Activated gamma-delta T cell treated with Interleukin-2 at 50 U/mL for 16 hours (primary cell): ENCODE data around the gene TMCO2.

Experiments used
- DNase-seq: peaks from one replicate; pipeline ENCODE4 v3.0.0-alpha.2; 2020

Gene TMCO2

GRCh38 chr1:40258445-40258769 lies 10.7 kb downstream of the TMCO2 start:
- no peak for DNase-seq

DNA sequence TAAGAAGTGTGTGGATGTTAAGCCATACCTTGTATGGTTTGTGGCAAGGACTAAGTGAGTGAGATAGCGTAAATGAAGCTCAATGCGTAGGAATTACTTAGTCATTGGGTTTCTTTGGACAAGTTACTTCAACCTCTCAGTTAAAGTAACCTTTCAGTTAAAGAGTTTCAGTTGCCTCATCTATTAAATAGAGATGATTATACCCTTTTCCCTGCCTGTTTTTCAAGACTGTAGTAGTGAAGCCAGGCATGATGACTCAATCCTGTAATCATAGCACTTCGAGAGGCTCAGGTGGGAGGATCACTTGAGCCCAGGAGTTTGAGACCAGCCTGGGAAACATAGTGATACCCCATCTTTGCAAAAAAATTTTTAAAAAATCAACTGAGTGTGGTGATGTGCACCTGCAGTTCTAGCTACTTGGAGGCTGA lies 16.6 kb downstream of the TMCO2 start:
- no peak for DNase-seq

DNA sequence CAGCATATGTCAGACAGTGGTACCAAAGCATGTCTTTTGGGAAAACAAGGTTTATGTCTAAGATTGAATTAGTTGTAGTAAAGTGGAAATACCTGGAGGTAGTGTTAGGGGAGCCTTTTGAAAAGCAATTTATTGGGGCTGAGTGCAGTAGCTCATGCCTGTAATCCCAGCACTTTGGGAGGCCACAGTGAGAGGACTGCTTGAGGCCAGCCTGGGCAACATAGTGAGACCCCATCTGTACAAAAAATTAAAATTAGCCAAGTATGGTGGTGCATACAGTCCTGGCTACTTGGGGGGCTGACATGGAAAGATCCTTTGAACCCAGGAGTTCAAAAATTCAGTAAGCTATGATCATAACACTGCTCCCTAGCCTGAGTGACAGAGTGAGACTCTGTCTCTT lies 17.6 kb downstream of the TMCO2 start:
- no peak for DNase-seq

GRCh38 chr1:40265919-40266318 lies 18.2 kb downstream of the TMCO2 start:
- no peak for DNase-seq

DNA sequence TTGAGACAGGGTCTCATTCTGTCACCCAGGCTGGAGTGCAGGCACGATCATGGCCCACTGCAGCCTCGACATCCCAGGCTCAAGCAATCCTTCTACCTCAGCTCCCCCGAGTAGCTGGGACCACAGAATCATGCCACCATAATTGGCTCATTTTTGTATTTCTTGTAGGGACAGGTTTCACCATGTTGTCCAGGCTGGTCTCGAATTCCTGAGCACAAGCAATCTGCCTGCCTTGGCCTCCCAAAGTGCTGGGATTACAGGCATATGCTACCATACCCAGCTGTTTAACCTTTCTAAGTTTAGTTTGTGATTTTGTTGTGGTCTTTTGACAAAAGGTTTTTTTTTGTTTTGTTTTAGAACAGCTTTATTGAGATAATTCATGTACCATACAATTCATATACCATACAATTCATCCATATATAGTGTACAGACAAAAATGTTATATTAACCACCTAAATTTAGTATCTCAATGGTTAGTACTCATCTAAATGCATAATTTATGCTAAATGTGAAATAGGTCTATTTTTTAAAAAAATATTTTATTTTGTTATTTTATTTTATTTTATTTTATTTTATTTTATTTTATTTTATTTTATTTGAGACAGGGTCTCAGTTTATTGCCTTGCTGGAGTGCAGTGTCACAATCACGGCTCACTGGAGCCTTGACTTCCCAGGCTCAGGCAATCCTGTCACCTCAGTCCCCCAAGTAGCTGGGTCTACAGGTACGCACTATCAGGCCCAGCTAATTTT lies 19.2 kb downstream of the TMCO2 start:
- no peak for DNase-seq

GRCh38 chr1:40267767-40268187 lies 20.0 kb downstream of the TMCO2 start:
- no peak for DNase-seq

- no peak for DNase-seq
These were observed 20.5 kb downstream of the TMCO2 start for GRCh38 chr1:40268211-40268610.

DNA sequence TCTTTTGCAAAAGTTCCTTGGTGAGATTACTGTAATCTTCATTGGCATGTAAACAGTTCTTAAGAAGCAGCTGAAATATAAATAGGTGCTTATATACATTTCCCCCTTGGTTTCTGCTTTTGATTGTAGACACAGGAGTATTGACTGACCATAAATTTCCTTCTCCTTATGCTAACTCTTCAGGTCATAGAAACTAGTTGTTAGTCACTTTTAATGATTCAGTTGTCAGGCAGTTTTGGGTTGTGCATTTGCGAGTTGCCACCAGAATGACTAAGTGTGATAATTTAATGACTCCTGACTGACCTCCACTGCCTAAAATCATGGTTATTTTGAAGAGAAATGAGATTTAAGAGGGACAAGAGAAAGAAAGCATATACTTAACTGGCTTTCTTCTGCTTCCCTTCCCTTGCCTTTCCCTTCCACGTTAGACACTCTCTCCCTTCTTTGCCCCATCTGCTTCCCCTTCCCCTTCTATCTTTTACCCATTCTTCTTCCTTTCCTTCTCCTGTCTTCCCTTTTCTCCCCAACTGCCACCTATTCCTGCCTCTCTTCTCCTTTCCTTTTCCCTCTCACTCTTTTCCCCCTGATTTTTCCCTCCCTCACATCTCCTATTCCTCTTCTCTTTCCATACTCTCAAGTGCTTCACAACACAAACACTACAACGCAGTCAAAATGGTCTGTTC lies 22.6 kb downstream of the TMCO2 start:
- no peak for DNase-seq

DNA sequence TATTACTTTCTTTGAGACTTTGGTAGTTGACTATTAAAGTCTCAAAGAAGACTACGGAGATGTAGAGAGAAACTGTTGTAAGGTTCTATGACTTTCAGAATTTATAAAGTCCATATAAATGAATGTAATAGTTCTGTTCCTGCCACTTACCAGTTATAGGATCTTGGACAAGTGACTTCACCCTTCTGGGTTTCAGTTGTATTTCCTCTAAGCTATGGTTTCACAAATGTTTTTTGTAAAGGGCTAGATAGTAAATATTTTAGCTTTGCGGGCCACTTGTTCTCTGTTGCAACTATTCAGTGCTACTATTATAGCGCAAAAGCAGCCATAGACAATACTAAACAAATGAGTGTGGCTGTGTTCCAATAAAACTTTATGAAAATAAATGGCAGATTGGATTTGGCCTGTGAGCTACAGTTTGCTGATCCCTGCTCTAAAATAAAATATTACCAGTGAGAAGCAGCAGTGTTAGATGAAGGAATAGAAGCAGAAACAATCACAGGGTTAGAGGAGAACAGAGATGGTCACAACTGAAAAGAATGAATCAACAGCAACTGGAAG lies 25.0 kb downstream of the TMCO2 start:
- DNase-seq, result no peak

DNA sequence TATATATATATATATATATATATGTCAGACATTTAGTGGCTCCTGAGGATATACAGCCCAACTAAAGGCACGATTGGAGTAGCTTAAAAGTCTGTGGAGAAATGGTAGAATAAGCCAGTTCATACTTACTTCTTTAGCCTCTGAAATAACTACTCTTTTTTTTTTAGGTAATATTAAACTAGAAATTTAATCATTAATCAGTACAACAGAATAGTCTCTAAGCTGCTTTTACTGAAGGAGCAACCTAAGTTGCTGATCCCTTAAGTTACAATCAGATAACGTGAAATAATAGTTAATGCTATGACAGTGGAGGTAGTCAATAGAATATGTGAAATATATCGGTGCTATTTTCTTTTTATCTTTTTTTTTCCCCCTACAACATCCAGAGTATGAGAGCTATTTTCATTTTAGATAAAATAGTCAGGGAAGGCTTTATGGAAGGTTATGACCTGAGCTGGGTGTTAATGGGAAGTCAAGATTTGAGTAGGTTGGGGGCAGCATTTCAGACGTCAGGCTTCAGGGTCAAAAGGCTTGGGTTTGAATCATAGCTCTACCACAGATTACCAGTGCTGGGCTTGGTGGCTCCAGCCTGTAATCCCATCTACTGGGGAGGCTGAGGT lies 25.9 kb downstream of the TMCO2 start:
- DNase-seq, result no peak

- no peak for DNase-seq
These were observed 26.6 kb downstream of the TMCO2 start for GRCh38 chr1:40274331-40274730.

DNA sequence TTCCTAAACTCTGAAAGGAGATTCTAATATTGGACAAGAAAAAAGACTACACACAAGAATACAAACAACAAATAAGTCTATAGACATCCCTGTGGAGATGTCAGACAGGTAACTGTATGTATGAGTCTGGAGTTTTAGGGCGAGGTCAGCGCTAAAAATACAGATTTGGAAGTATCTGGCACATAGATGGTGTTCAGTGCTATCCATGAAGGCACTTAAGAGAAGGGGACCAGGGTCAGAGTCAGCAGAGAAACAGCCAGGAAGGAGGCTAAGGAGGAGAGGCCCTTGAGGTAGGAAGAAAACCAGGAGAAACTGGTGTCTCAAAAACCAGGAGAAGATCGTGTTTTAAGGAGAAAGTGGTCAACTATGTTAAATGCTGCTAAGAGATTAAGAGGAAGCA lies 28.4 kb downstream of the TMCO2 start:
- DNase-seq, result no peak

- no peak for DNase-seq
These were observed 34.1 kb downstream of the TMCO2 start for GRCh38 chr1:40281853-40282252.

DNA sequence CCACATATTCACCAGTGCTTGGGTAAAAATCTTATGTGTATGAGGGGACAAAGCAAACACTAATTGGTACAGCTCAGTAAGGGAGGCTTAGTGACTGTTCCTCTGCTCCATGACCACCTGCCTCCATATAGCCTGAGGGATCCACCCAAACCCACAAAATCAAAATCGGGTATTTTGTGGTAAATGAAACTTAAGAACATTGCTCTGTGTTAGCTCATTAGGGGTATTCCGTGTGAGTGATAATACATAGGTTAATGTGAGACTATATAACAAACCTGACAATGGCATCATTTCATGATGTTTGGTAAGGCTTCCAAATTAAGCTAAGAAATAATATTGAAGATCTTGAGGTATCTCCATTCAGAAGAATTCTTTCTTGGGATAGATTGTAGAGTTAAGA lies 43.6 kb downstream of the TMCO2 start:
- DNase-seq, result no peak

DNA sequence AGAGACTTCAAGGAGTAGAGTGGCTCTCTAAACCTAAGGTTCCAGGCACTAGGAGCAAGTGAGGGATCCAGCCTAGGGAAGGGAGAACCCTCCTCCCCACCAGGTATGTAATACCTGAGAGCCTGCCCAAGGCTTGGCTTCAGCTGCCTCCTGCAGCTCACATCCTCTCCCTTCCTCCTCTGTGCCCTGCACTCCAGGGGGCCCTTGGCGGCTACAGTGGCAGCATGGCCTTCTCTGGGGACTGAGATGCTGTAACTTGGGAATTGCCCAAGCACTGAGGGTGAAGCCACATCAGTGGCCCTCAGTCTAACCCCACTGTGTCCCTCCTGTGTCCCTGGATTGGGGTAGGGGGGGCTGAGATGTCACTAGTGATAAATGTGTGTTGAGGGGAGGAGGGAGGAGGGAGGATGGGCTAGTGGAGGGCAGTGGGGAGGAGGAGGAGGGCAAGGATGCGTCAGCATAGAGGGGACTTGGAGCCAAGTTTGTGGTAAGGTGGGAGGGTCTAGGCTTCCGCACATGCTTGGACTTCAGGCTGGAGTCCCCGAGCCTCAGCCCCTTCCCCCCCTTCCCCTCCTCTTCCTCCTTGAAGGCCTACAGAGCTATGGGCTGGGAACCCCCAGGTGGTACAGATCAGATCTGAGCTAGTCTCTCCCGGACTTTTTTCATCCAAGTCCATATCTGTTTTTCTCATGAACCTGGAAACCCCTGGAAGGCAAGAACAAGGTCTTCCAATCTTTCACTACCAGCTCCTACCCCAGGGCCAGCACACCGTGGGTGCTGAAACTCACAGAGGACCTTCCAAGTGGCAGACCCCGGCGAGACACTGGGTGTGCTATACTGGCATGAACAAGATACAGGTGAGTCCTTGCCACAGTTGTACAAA lies 51.9 kb downstream of the TMCO2 start:
- DNase-seq, result no peak

- DNase-seq, result no peak
These were observed 52.5 kb downstream of the TMCO2 start for GRCh38 chr1:40300249-40300567.

DNA sequence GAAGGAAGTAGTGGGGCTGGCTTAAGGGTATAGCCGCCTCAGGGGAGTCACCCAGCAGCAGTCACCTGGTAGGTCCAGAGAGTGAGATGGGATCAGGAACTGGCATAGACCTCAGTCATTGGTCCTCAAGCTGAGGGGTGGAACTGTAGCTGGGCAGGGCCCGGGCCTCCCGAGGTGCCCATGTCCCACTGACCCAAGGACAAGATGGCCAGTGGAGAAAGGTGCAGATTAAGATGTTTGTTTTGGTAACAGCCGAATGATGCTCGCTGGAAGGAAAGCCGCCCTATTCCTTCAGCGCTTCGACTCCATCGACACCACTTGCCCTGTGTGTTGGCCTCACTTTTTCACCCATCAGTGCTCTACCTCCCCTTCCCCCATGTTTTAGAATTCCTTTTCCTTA lies 52.9 kb downstream of the TMCO2 start:
- DNase-seq, result no peak

- DNase-seq, result no peak
These were observed 53.3 kb downstream of the TMCO2 start for GRCh38 chr1:40301066-40301465.
